Breast epithelium (tissue), 4 donors: Measurements from ENCODE around the gene STXBP5L. TPM values are rescaled to one million over a fixed set of nuclear protein-coding genes. Genes with fewer than 3 reads are reported as not detected.

Experiments used
- DNase-seq, 2 donors: peaks; one replicate each; pipeline ENCODE4 v3.0.0-alpha.2; 2019; ENCODE audit warnings: low spot score in 2 of 2
- H3K27ac ChIP-seq, 2 donors: fragments of 200-600 bp; sonication (generic) in 1 of 2; one replicate each; pipeline ENCODE4 v1.5.1; 2016 to 2019; ENCODE audit warnings: mild to moderate bottlenecking in 1 of 2
- H3K27me3 ChIP-seq, 2 donors: fragments of 200-600 bp; sonication (generic) in 1 of 2; one replicate each; pipeline versions ENCODE4 v1.5.1 to v1.6.0; 2017 to 2019; ENCODE audit warnings: control low read depth in 1 of 2, mild to moderate bottlenecking in 1 of 2
- H3K36me3 ChIP-seq: fragments of 200-600 bp; one replicate; pipeline ENCODE4 v1.5.1; 2019
- H3K4me1 ChIP-seq, 2 donors: fragments of 200-600 bp; sonication (generic); one replicate each; pipeline ENCODE4 v1.5.1; 2016 to 2019; ENCODE audit warnings: control low read depth in 1 of 2
- H3K4me3 ChIP-seq, 3 donors: fragments of 200-600 bp; sonication (generic); 1 replicate in 2 of 3; 2 replicates in 1 of 3; pipeline ENCODE4 v1.5.1; 2016 to 2019; ENCODE audit warnings: mild to moderate bottlenecking in 3 of 3, moderate library complexity in 2 of 3
- H3K9me3 ChIP-seq, 2 donors: fragments of 200-600 bp; sonication (generic) in 1 of 2; one replicate each; pipeline ENCODE4 v1.5.1; 2016 to 2019; ENCODE audit warnings: control low read depth in 1 of 2
- POLR2A ChIP-seq: fragments of 450-650 bp; IDR thresholded peaks from one replicate; pipeline ENCODE4 v1.6.1; 2016; ENCODE audit warnings: antibody characterized with exemption, mild to moderate bottlenecking, moderate library complexity
- POLR2AphosphoS5 ChIP-seq, 3 donors: sonication (generic); formaldehyde crosslinking; IDR thresholded peaks; one replicate each; pipeline ENCODE4 v1.6.1; 2017; ENCODE audit warnings: antibody characterized with exemption in 3 of 3
- intact Hi-C: fragments of 100-400 bp; cut with DNase I; formaldehyde crosslinking; loops from one replicate; pipeline ENCODE4 v1.15.1; 2023; ENCODE audit warnings: low total_unique reads
- total RNA-seq, 3 donors: library from RNA; depleted of rRNA; stranded (reverse); fragments of >200 nt; gene quantifications; one replicate each; pipeline ENCODE4 v1.1.0, GENCODE V29; 2016
- TF ChIP-seq, protein P1 (sequence below), 3 donors: fragments of 450-650 bp; IDR thresholded peaks; one replicate each; pipeline ENCODE4 v1.5.1; 2016 to 2017; ENCODE audit warnings: antibody characterized with exemption in 3 of 3, mild to moderate bottlenecking in 3 of 3, moderate library complexity in 3 of 3

STXBP5L gene
- total RNA-seq, result under 1 TPM in 2 of 3 donors, not detected in 1; 0.29 to 0.33 TPM

GRCh38 chr3:120908030-120908794 is at the start of gene STXBP5L:
TSS of gene STXBP5L (plus strand) at chr3:120908205. CDS start at chr3:120909579, 1,374 bp downstream.
- intact Hi-C loops, result no loop called here
- no peaks in the 10 kb centered on the region for H3K9me3 ChIP-seq
- TF ChIP-seq, protein P1, sequence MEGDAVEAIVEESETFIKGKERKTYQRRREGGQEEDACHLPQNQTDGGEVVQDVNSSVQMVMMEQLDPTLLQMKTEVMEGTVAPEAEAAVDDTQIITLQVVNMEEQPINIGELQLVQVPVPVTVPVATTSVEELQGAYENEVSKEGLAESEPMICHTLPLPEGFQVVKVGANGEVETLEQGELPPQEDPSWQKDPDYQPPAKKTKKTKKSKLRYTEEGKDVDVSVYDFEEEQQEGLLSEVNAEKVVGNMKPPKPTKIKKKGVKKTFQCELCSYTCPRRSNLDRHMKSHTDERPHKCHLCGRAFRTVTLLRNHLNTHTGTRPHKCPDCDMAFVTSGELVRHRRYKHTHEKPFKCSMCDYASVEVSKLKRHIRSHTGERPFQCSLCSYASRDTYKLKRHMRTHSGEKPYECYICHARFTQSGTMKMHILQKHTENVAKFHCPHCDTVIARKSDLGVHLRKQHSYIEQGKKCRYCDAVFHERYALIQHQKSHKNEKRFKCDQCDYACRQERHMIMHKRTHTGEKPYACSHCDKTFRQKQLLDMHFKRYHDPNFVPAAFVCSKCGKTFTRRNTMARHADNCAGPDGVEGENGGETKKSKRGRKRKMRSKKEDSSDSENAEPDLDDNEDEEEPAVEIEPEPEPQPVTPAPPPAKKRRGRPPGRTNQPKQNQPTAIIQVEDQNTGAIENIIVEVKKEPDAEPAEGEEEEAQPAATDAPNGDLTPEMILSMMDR (IDR thresholded peaks at IDR 0.05), result no peak
- TF ChIP-seq POLR2A, result no peak
- no peak for TF ChIP-seq POLR2AphosphoS5 (IDR thresholded peaks at IDR 0.05)
- no peaks in the 10 kb centered on the region for H3K4me1 ChIP-seq
- H3K27ac ChIP-seq, result no peak within 1 kb of the TSS
- H3K27me3 ChIP-seq, result peaks cover 0 to 48% of the 10 kb centered on the region in 2 donors
- H3K36me3 ChIP-seq, result no peaks in the 10 kb centered on the region
- peak; percentile 53 to 65 for DNase-seq
- peak within 1 kb of the TSS; percentile 34 to 64 (median 53) for H3K4me3 ChIP-seq

- Histone ChIP-seq H3K27ac (no peak overlapping the region), H3K4me1 (no peaks in the 10 kb centered on the region), H3K4me3 (no peak overlapping the region), H3K9me3 (no peaks in the 10 kb centered on the region), H3K36me3 (no peaks in the 10 kb centered on the region), H3K27me3 (no peaks in the 10 kb centered on the region)
- TF ChIP-seq POLR2AphosphoS5 (IDR thresholded peaks at IDR 0.05) (no peak), POLR2A (no peak)
- TF ChIP-seq, protein P1 (IDR thresholded peaks at IDR 0.05), result no peak
- intact Hi-C loops, result no loop called here
- DNase-seq, result no peak
Measured at GRCh38 chr3:120858521-120858920, 49.5 kb upstream of the STXBP5L start.

GRCh38 chr3:120864541-120864940 is 43.5 kb upstream of the STXBP5L start:
- intact Hi-C loops, result no loop called here
- no peak overlapping the region for H3K27ac ChIP-seq
- TF ChIP-seq POLR2A (no peak), POLR2AphosphoS5 (IDR thresholded peaks at IDR 0.05) (no peak)
- TF ChIP-seq, protein P1 (IDR thresholded peaks at IDR 0.05), result no peak
- DNase-seq, result no peak
- no peaks in the 10 kb centered on the region for H3K4me1 ChIP-seq
- no peaks in the 10 kb centered on the region for H3K9me3 ChIP-seq
- no peak overlapping the region for H3K4me3 ChIP-seq
- H3K36me3 ChIP-seq, result no peaks in the 10 kb centered on the region
- no peaks in the 10 kb centered on the region for H3K27me3 ChIP-seq

GRCh38 chr3:120875507-120875906 is 32.5 kb upstream of the STXBP5L start:
- no peak for TF ChIP-seq POLR2AphosphoS5 (IDR thresholded peaks at IDR 0.05)
- TF ChIP-seq POLR2A, result no peak
- TF ChIP-seq, protein P1 (IDR thresholded peaks at IDR 0.05), result no peak
- intact Hi-C loops, result no loop called here
- Histone ChIP-seq H3K36me3 (no peaks in the 10 kb centered on the region), H3K27ac (no peak overlapping the region), H3K27me3 (no peaks in the 10 kb centered on the region), H3K4me1 (no peaks in the 10 kb centered on the region), H3K4me3 (no peak overlapping the region), H3K9me3 (no peaks in the 10 kb centered on the region)
- DNase-seq, result no peak

DNA sequence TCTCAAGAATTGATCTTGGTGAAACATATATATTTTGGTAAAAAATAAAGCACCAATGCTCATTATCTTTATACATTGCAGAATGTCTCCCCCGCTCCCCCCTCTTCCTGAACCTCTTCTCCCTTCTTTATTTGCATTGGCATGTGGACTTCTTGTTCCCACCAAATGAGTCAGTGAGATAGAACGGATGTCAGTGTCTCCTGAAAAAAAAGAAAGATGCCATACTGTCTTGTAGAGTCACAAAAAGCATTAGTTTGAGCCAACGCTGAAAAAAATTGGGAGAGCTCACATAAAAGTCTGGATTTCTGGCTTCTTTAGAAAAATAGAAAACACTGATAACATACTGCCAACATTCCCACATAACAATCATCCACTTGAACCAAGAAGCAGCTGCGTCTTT is 32.0 kb upstream of the STXBP5L start:
- H3K27ac ChIP-seq, result no peak overlapping the region
- H3K9me3 ChIP-seq, result no peaks in the 10 kb centered on the region
- no peak overlapping the region for H3K4me3 ChIP-seq
- H3K27me3 ChIP-seq, result no peaks in the 10 kb centered on the region
- H3K4me1 ChIP-seq, result no peaks in the 10 kb centered on the region
- TF ChIP-seq POLR2A (no peak), POLR2AphosphoS5 (IDR thresholded peaks at IDR 0.05) (no peak)
- TF ChIP-seq, protein P1 (IDR thresholded peaks at IDR 0.05), result no peak
- intact Hi-C loops, result no loop called here
- no peak for DNase-seq
- H3K36me3 ChIP-seq, result no peaks in the 10 kb centered on the region
